Suprapubic skin (tissue), 4 donors: ENCODE measurements around the gene ARIH1. TPM values are rescaled to one million over a fixed set of nuclear protein-coding genes. Genes with fewer than 3 reads are reported as not detected.
A peak's percentile ranks its signal among the peaks of the same experiment; 100 is the strongest.
"Not testable (repeated sequence)": the region's sequence is repeated elsewhere in the genome, so short reads cannot be mapped to it uniquely, and the experiment has no call there.

Experiments
- DNase-seq, 2 donors: peaks; one replicate each; pipeline ENCODE4 v3.0.0-alpha.2; 2019; ENCODE audit warnings: low spot score in 2 of 2
- H3K27ac ChIP-seq: fragments of 200-600 bp; sonication (generic); one replicate; pipeline ENCODE4 v1.5.1; 2019
- H3K27me3 ChIP-seq: fragments of 200-600 bp; sonication (generic); one replicate; pipeline ENCODE4 v1.5.1; 2019
- H3K36me3 ChIP-seq: fragments of 200-600 bp; sonication (generic); one replicate; pipeline ENCODE4 v1.5.1; 2019
- H3K4me1 ChIP-seq: fragments of 200-600 bp; sonication (generic); one replicate; pipeline ENCODE4 v1.5.1; 2019
- H3K4me3 ChIP-seq: fragments of 200-600 bp; sonication (generic); one replicate; pipeline ENCODE4 v1.5.1; 2019; ENCODE audit warnings: mild to moderate bottlenecking
- H3K9me3 ChIP-seq: fragments of 200-600 bp; sonication (generic); one replicate; pipeline ENCODE4 v1.5.1; 2019
- EP300 ChIP-seq: sonication (generic); formaldehyde crosslinking; IDR thresholded peaks from one replicate; pipeline ENCODE4 v1.6.1; 2017; ENCODE audit warnings: antibody characterized with exemption
- POLR2A ChIP-seq, 2 donors: fragments of 450-650 bp; IDR thresholded peaks; one replicate each; pipeline ENCODE4 v1.6.1; 2017; ENCODE audit warnings: antibody characterized with exemption in 2 of 2, mild to moderate bottlenecking in 2 of 2, moderate library complexity in 2 of 2
- POLR2AphosphoS5 ChIP-seq, 3 donors: sonication (generic); formaldehyde crosslinking; IDR thresholded peaks; one replicate each; pipeline ENCODE4 v1.6.1; 2017; ENCODE audit warnings: antibody characterized with exemption in 3 of 3
- WGBS: methylation state at CpG from one replicate; pipeline ENCODE4 v1.1.5; 2018; 5-methylcytosine and 5-hydroxymethylcytosine counted together
- total RNA-seq, 4 donors: library from RNA; depleted of rRNA; stranded (reverse); fragments of >200 nt; gene quantifications; one replicate each; pipeline ENCODE4 v1.1.0, GENCODE V29; 2016
- TF ChIP-seq, protein P1 (sequence below), 2 donors: fragments of 200-600 bp in 1 of 2; fragments of 450-650 bp in 1 of 2; sonication (generic) in 1 of 2; IDR thresholded peaks; one replicate each; pipeline ENCODE4 v1.5.1; 2016 to 2019; ENCODE audit warnings: antibody characterized with exemption in 2 of 2, mild to moderate bottlenecking in 1 of 2, moderate library complexity in 1 of 2

Gene ARIH1
- total RNA-seq, 4 donors from 2014 or later: 73.1 to 84.8 (median 78.0) TPM

DNA sequence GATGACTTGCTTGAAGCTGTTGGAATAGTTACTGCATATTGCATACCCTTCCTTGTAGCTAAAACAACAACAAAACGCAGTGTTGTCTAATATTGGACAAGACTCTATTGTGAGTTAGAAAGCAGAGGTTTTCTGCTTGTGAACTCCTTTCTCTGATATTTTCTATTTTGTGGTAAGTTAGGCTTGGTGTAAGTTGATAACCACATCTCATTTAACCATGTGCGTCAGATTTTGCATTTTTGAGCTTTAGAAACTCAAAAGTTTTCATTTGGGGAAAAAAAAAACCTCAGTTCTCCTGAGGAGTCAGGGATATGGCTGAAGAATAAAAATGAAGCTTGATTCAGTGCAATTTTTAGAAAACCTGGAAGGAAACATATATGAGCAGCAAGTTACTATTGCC lies 1.5 kb downstream of the ARIH1 start:
- Histone ChIP-seq H3K36me3 (peaks cover 9% of the 10 kb centered on the region), H3K27me3 (no peaks in the 10 kb centered on the region), H3K9me3 (no peaks in the 10 kb centered on the region), H3K4me1 (peaks cover 48% of the 10 kb centered on the region), H3K4me3 (peak overlapping the region; percentile 84), H3K27ac (peak overlapping the region; percentile 99)
- DNase-seq: no peak
- 4% methylated on average over 2 of the region's 2 CpGs for WGBS
- TF ChIP-seq EP300 (no peak), POLR2A (IDR thresholded peaks at IDR 0.05) (no peak), POLR2AphosphoS5 (IDR thresholded peaks at IDR 0.05) (no peak)
- TF ChIP-seq, protein P1, sequence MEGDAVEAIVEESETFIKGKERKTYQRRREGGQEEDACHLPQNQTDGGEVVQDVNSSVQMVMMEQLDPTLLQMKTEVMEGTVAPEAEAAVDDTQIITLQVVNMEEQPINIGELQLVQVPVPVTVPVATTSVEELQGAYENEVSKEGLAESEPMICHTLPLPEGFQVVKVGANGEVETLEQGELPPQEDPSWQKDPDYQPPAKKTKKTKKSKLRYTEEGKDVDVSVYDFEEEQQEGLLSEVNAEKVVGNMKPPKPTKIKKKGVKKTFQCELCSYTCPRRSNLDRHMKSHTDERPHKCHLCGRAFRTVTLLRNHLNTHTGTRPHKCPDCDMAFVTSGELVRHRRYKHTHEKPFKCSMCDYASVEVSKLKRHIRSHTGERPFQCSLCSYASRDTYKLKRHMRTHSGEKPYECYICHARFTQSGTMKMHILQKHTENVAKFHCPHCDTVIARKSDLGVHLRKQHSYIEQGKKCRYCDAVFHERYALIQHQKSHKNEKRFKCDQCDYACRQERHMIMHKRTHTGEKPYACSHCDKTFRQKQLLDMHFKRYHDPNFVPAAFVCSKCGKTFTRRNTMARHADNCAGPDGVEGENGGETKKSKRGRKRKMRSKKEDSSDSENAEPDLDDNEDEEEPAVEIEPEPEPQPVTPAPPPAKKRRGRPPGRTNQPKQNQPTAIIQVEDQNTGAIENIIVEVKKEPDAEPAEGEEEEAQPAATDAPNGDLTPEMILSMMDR (IDR thresholded peaks at IDR 0.05): no peak

DNA sequence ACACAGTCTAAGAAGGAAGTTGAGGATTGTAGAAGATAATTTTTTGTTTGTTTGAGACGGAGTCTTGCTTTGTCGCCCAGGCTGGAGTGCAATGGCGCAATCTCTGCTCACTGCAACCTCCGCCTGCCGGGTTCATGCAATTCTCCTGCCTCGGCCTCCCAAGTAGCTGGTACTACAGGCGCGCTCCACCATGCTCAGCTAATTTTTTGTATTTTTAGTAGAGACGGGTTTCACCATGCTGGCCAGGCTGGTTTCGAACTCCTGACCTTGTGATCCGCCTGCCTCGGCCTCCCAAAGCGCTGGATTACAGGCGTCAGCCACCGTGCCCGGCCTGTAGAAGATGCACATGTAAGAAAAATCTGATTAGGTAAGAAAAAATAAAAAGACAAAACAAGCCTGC lies 2.2 kb downstream of the ARIH1 start:
- Histone ChIP-seq H3K4me3 (peak overlapping the region; percentile 84), H3K4me1 (peaks cover 55% of the 10 kb centered on the region)
- not testable (repeated sequence) for H3K27me3 ChIP-seq, H3K9me3 ChIP-seq, DNase-seq, H3K36me3 ChIP-seq, H3K27ac ChIP-seq
- WGBS: 88% methylated on average over 16 of the region's 16 CpGs

DNA sequence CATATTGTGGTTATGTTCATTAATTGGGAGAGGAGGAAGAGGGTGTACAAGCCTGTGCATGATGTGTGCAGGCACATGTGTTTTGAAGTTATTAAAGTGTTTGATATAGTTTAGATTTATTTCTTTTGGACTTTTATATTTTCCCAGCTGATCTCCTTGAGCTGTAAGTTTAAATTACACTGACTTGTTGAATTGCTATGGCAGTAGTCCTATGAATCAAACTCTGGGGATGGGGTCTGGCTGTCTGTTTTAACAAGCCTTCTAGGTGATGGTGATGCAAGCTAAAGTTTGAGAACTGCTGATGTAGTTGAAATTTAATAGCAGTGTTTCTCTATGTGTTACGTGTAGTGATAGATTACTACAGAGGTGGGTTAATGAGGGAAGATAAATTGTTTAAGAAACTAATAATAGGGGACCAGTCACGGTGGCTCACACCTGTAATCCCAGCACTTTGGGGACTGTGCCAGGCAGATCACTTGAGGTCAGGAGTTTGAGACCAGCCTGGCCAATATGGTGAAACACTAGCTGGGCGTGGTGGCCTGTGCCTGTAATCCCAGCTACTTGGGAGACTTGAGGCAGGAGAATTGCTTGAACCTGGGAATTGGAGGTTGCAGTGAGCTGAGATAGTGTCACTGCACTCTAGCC lies 7.0 kb downstream of the ARIH1 start:
- Histone ChIP-seq H3K27me3 (no peaks in the 10 kb centered on the region), H3K4me1 (peaks cover 47% of the 10 kb centered on the region), H3K36me3 (peaks cover 9% of the 10 kb centered on the region), H3K27ac (no peak overlapping the region), H3K4me3 (no peak overlapping the region), H3K9me3 (no peaks in the 10 kb centered on the region)
- no peak for DNase-seq
- TF ChIP-seq, protein P1 (IDR thresholded peaks at IDR 0.05): no peak
- TF ChIP-seq EP300 (no peak), POLR2AphosphoS5 (IDR thresholded peaks at IDR 0.05) (no peak), POLR2A (IDR thresholded peaks at IDR 0.05) (no peak)
- WGBS: 73% methylated on average over 3 of the region's 3 CpGs

DNA sequence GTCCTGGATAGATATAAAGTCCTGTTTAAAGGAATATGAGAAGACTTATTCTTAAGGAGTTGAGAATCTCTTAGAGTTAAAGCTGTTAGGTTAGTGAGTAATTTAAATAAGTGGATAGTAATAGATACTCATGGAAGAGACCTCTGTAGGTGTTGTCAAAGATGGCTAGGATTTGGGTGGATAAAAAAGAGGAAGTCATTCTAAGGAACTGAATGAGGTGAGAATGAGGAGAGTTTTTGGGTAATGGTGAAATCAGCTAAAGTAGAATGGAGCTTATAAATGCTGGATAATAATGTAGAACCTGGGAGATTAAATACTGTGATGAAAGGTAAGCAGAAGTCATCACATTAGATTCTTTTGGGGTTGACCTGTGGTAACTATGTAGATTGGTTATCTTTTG lies 8.1 kb downstream of the ARIH1 start:
- TF ChIP-seq, protein P1 (IDR thresholded peaks at IDR 0.05): no peak
- TF ChIP-seq EP300 (no peak), POLR2A (IDR thresholded peaks at IDR 0.05) (no peak), POLR2AphosphoS5 (IDR thresholded peaks at IDR 0.05) (no peak)
- Histone ChIP-seq H3K4me1 (peaks cover 42% of the 10 kb centered on the region), H3K27ac (no peak overlapping the region), H3K27me3 (no peaks in the 10 kb centered on the region), H3K36me3 (peaks cover 9% of the 10 kb centered on the region), H3K9me3 (no peaks in the 10 kb centered on the region), H3K4me3 (no peak overlapping the region)
- DNase-seq: no peak

DNA sequence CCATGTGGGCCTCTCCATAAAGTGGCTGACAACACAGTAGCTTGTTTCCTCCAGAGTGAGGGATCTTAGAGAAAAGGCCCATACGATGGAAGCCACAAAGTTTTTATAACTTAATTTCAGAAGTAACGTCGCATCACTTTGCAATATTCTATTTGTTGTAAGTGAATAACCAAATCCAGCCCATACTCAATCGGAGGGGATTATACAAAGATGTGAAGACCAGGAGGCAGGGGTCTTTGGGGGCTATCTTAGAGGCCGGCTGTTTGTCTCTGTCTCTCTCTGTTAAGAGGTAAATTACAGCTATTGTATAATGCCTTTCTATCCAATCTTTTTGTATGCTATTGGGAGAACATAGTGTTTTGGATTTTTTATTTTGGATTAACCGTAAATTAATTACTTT lies 9.1 kb downstream of the ARIH1 start:
- WGBS: 87% methylated on average over 6 of the region's 6 CpGs
- no peak for DNase-seq
- TF ChIP-seq, protein P1 (IDR thresholded peaks at IDR 0.05): no peak
- TF ChIP-seq EP300 (no peak), POLR2A (IDR thresholded peaks at IDR 0.05) (no peak), POLR2AphosphoS5 (IDR thresholded peaks at IDR 0.05) (no peak)
- peaks cover 42% of the 10 kb centered on the region for H3K4me1 ChIP-seq
- H3K27ac ChIP-seq: no peak overlapping the region
- H3K4me3 ChIP-seq: no peak overlapping the region
- no peaks in the 10 kb centered on the region for H3K27me3 ChIP-seq
- no peaks in the 10 kb centered on the region for H3K9me3 ChIP-seq
- H3K36me3 ChIP-seq: peaks cover 4% of the 10 kb centered on the region

DNA sequence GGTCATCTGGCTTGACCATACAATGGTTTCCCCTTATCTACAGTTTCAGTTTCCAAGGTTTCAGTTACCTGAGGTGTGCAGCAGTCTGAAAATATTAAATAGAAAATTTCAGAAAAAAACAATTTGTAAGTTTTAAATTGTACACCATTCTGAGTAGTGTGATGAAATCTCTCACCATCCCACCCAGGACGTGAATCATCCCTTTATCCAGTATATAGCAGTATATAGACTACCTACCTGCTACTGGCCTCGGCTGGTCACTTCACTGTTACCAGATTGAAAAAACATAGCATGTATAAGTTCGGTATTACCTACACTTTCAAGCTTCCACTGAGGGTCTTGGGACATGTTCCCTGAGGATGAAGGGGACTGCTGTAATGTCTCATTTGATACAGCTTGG lies 12.0 kb downstream of the ARIH1 start:
- no peaks in the 10 kb centered on the region for H3K27me3 ChIP-seq
- TF ChIP-seq, protein P1 (IDR thresholded peaks at IDR 0.05): no peak
- TF ChIP-seq POLR2A (IDR thresholded peaks at IDR 0.05): no peak
- TF ChIP-seq EP300: no peak
- no peak for TF ChIP-seq POLR2AphosphoS5 (IDR thresholded peaks at IDR 0.05)
- no peak for DNase-seq
- H3K4me1 ChIP-seq: peaks cover 57% of the 10 kb centered on the region
- no peak overlapping the region for H3K27ac ChIP-seq
- no peaks in the 10 kb centered on the region for H3K36me3 ChIP-seq
- H3K9me3 ChIP-seq: no peaks in the 10 kb centered on the region
- H3K4me3 ChIP-seq: no peak overlapping the region
- 94% methylated on average over 3 of the region's 3 CpGs for WGBS
